Measurements from ENCODE around the gene COMP. TPM values are rescaled to one million over a fixed set of nuclear protein-coding genes. Genes with fewer than 3 reads are reported as not detected.

The COMP gene
- total RNA-seq, 1 donor from 2014 or later, result 1.7 TPM

DNA sequence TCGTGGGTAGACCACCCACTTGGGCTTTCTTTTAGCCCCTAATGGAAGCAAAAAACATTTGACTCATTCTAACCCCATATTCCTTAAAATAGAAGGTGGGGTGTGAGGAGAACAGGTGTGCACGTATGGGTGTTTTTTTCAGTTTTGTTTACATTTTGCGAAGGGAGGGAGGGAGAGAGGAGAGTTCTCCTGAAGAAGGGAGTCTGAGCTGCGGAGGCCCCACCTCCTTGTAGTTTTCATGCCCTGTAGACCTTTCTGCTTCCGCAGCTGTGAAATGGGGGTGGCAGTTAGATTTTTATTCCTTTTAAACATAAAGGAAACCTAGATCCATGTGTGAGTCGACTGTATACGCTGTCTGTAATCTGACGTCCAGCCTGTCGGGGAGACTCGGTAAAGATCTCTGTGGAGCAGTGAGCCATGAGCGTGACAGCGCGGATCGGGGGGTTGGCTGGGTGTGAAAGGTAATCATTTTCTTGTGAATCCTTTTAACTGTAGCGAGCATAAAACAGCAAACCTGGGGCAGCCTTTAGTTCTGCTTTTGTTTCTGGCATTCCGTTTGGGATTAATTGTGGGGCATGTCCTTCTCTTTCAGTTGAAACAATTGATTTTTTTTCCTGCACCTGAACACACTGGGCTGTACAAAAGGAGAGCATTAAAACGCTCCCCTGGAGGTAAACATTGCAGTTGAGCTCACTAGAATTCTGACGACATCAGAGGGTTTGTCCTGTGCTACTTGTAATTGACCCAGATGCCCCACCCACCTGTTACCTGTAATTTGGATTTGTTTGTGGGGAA lies 42.9 kb upstream of the COMP start:
- DNase-seq (ENCODE audit: low read depth) (no peak), FAIRE-seq (no peak)
- no peaks in the 10 kb centered on the region for H3K27me3 Mint-ChIP-seq (ENCODE audit: low read depth, unreplicated experiment)
- Histone ChIP-seq H3K4me3 (ENCODE audit: insufficient read depth, low read depth, low read length) (peak overlapping the region; percentile 76), H3K79me2 (ENCODE audit: insufficient read depth, low read length) (peaks cover 74% of the 10 kb centered on the region), H3K9me3 (ENCODE audit: insufficient read depth, low read depth, low read length) (no peaks in the 10 kb centered on the region), H3K4me1 (ENCODE audit: insufficient read depth, low read length) (peaks cover 21% of the 10 kb centered on the region), H3K9ac (ENCODE audit: low read length) (peak overlapping the region; percentile 83), H2AFZ (ENCODE audit: low read depth, low read length) (no peak overlapping the region), H3K27ac (ENCODE audit: low read depth, low read length) (no peak overlapping the region), H3K4me2 (ENCODE audit: low read length) (peak overlapping the region; percentile 97), H3K27me3 (ENCODE audit: insufficient read depth, low read length) (no peaks in the 10 kb centered on the region), H4K20me1 (ENCODE audit: insufficient read depth, low read length) (peaks cover 67% of the 10 kb centered on the region), H3K36me3 (ENCODE audit: insufficient read depth, low read length) (peaks cover 4% of the 10 kb centered on the region)
- TF ChIP-seq EZH2 (IDR thresholded peaks at IDR 0.05; ENCODE audit: insufficient read depth, low read length), result no peak
- TF ChIP-seq, protein P1, sequence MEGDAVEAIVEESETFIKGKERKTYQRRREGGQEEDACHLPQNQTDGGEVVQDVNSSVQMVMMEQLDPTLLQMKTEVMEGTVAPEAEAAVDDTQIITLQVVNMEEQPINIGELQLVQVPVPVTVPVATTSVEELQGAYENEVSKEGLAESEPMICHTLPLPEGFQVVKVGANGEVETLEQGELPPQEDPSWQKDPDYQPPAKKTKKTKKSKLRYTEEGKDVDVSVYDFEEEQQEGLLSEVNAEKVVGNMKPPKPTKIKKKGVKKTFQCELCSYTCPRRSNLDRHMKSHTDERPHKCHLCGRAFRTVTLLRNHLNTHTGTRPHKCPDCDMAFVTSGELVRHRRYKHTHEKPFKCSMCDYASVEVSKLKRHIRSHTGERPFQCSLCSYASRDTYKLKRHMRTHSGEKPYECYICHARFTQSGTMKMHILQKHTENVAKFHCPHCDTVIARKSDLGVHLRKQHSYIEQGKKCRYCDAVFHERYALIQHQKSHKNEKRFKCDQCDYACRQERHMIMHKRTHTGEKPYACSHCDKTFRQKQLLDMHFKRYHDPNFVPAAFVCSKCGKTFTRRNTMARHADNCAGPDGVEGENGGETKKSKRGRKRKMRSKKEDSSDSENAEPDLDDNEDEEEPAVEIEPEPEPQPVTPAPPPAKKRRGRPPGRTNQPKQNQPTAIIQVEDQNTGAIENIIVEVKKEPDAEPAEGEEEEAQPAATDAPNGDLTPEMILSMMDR (IDR thresholded peaks at IDR 0.05; ENCODE audit: insufficient read depth, low read depth, low read length), result no peak
- peaks cover 11% of the 10 kb centered on the region for H3K36me3 Mint-ChIP-seq (ENCODE audit: low read depth, unreplicated experiment)
- peaks cover 20% of the 10 kb centered on the region for H3K4me1 Mint-ChIP-seq (ENCODE audit: low read depth, unreplicated experiment)
- no peak overlapping the region for H3K27ac Mint-ChIP-seq (ENCODE audit: unreplicated experiment)
- peak overlapping the region; percentile 98 for H3K4me3 Mint-ChIP-seq (ENCODE audit: unreplicated experiment)
- no peaks in the 10 kb centered on the region for H3K9me3 Mint-ChIP-seq (ENCODE audit: unreplicated experiment)

DNA sequence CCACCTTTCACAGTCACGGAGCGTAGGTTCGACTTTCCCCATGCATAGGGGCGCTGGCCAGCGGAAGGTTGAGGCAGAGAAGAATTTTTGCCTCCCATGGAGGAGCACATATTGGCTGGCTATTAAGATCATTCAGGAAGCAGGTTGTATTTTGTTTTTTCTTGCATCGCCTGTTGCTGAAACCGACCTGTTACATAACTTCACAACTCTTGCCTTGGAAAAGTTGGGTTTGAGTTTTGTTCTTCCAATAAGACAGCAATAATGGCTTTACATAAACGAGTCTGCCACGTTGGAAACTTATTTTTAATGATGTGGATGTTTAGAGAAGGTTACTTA lies 42.0 kb upstream of the COMP start:
- Histone ChIP-seq H3K4me1 (ENCODE audit: insufficient read depth, low read length) (peaks cover 15% of the 10 kb centered on the region), H3K79me2 (ENCODE audit: insufficient read depth, low read length) (peaks cover 65% of the 10 kb centered on the region), H3K27me3 (ENCODE audit: insufficient read depth, low read length) (peaks cover 2% of the 10 kb centered on the region), H3K4me3 (ENCODE audit: insufficient read depth, low read depth, low read length) (peak overlapping the region; percentile 76), H2AFZ (ENCODE audit: low read depth, low read length) (no peak overlapping the region), H3K9me3 (ENCODE audit: insufficient read depth, low read depth, low read length) (no peaks in the 10 kb centered on the region), H3K4me2 (ENCODE audit: low read length) (peak overlapping the region; percentile 97), H3K9ac (ENCODE audit: low read length) (peak overlapping the region; percentile 83), H3K27ac (ENCODE audit: low read depth, low read length) (no peak overlapping the region), H4K20me1 (ENCODE audit: insufficient read depth, low read length) (peaks cover 58% of the 10 kb centered on the region), H3K36me3 (ENCODE audit: insufficient read depth, low read length) (peaks cover 4% of the 10 kb centered on the region)
- Mint-ChIP-seq H3K27me3 (ENCODE audit: low read depth, unreplicated experiment) (no peaks in the 10 kb centered on the region), H3K27ac (ENCODE audit: unreplicated experiment) (peak overlapping the region; percentile 78), H3K36me3 (ENCODE audit: low read depth, unreplicated experiment) (peaks cover 7% of the 10 kb centered on the region), H3K9me3 (ENCODE audit: unreplicated experiment) (no peaks in the 10 kb centered on the region), H3K4me1 (ENCODE audit: low read depth, unreplicated experiment) (peaks cover 15% of the 10 kb centered on the region), H3K4me3 (ENCODE audit: unreplicated experiment) (peak overlapping the region; percentile 98)
- no peak for TF ChIP-seq EZH2 (IDR thresholded peaks at IDR 0.05; ENCODE audit: insufficient read depth, low read length)
- TF ChIP-seq, protein P1 (IDR thresholded peaks at IDR 0.05; ENCODE audit: insufficient read depth, low read depth, low read length), result no peak
- DNase-seq (ENCODE audit: low read depth) (no peak), FAIRE-seq (no peak)
